Measurements from ENCODE around the gene STPG4.
"Not testable (repeated sequence)": the region's sequence is repeated elsewhere in the genome, so short reads cannot be mapped to it uniquely, and the experiment has no call there.

Gene STPG4, protein sequence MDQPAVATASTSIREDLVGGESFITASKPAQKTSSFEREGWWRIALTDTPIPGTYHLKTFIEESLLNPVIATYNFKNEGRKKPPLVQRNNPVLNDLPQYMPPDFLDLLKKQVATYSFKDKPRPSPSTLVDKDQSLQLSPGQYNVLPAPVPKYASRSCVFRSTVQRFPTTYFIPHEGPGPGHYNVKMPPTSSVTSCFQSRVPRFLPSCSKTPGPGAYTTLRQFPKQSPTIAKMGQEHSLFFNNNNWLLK

GRCh38 chr2:47155091-47155876 is at the start of gene STPG4:
STPG4 (minus strand) TSS chr2:47155308; CDS start chr2:47155251, 57 bp downstream.
- no peak for DNase-seq

DNA sequence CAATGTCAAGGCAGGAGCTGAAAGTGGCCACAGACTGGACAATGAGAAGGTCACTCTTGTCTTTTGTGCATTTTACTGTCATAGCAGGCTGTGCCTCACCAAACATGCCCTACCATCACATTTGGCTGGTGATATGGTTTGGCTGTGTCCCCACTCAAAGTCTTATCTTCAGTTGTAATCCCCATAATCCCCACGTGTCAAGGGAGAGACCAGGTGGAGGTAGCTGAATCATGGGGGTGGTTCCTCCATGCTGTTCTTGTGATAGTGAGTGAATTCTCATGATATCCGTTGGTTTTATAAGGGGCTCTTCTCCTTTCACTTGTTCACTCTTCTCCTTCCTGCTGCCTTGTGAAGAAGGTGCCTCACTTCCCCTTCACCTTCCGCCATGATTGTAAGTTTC is 49.6 kb upstream of the STPG4 start:
- DNase-seq, result no peak

- DNase-seq, result no peak
Observed at GRCh38 chr2:47203995-47204394, 48.9 kb upstream of the STPG4 start.

DNA sequence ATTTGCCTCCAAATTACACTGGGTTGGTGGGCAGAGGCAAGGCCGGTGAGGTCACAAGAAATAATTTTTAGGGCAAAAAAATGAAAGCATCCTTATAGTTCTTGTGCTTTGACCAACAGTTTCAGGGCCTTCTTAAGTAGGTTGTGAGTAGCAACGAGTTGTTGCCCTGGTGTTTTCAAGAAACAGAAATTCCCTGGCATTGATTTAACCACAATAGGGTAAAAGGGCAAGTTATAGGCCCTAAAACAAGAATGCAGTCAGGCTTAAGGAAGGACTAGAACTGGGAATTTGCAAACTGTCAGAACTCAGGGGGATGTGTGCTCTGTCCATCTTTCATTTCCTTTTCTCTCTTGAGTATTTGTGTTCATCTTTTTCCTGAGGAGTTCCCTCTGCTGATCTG is 46.1 kb upstream of the STPG4 start:
- DNase-seq, result no peak

DNA sequence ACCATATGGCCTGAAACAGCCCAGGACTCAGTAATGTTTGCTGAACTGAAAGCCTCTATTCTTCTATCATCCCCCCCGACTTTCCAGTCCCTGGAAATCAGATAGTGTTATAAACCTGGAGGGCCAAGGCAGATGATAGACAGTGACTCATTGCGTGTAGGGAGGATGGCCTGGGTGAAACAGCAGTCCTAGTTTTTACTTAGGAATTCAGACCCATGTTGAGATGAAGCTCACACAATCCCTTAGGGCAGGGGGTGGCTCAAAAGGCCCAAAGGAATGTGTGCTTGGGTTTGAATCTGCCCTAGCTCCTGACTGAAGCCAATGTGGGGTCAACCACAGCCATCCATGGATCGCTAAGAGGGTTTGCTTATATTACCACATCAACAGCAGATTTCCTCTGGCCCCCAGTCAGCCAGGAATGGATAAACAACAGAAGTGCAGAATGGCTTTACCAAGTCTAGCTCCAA is 43.9 kb upstream of the STPG4 start:
- DNase-seq, result no peak

- no peak for DNase-seq
Observed at GRCh38 chr2:47196499-47196898, 41.4 kb upstream of the STPG4 start.

DNA sequence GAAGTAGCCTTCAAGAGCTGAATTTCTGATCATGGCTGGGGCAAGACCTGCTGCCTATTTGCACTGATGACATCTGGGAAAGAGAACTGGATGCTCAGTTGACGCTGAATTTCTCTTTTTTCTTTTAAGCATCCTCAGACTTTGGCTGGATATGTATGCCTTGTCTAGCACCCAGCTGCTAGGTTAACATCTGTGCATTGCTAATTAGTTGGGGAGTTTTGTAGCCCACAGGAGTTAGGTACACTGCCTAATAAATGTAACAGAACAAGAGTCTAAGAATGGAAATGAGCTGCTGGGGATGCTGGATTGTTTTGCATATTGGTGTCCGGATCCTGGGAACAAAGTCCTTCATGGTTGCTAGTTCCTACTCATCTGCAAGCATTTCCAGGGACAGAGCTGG is 40.9 kb upstream of the STPG4 start:
- no peak for DNase-seq

- DNase-seq, result no peak
Observed at GRCh38 chr2:47195148-47195547, 40.0 kb upstream of the STPG4 start.

DNA sequence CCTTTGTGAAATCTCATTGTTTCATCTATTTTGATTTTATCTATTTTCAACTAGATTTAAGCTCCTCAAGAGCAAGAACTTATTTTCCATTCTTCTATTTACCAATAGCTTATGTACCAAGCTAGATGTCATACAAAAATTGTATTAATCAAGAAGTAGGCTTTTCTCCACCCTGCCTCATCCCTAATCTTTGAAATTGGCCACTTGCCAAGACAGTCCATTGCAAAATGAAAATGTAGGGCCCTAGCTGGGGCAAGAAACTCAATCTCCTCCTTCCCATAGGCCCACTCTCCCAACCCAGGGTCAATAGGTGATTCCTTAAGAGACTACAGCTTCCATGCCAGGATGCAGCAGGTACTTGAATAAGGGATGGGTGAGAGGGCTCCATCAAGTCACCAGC is 39.3 kb upstream of the STPG4 start:
- DNase-seq, result no peak

- DNase-seq, result no peak
Observed at GRCh38 chr2:47193607-47194006, 38.5 kb upstream of the STPG4 start.

- no peak for DNase-seq
Observed at GRCh38 chr2:47190188-47190881, 35.2 kb upstream of the STPG4 start.

GRCh38 chr2:47189635-47190034 is 34.5 kb upstream of the STPG4 start:
- no peak for DNase-seq

DNA sequence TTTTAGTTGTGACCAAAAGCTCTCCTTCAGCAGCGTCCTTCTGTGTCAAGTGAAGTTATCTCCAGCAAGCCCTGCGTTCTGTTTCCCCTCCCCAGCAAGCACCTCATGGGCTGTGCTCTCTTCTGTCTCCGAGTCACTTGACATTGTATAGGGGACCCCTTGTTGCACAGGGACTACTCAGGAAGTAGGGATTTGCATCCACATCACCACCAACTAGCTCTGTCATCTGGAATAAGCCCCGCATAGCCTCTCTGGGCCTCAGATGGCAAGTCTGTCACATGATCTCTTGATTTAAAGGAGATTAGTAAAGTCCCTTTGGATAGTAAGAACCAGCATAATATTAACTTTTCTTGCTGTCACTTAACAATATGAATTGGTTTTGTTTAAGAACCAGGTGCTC is 32.0 kb upstream of the STPG4 start:
- no peak for DNase-seq

- no peak for DNase-seq
Observed at GRCh38 chr2:47186351-47186750, 31.2 kb upstream of the STPG4 start.

DNA sequence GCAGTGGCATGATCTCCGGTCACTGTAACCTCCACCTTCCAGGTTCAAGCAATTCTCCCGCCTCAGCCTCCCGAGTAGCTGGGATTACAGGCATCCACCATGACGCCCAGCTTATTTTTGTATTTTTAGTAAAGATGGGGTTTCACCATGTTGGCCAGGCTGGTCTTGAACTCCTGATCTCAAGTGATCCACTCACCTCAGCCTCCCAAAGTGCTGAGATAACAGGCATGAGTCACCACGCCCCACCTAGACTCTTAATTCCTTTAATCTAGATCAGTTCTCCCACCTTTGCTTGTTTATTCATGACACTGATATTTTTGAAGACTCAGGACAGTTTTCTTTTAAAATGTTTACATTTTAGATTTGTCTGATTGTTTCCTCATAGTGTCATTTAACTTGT is 30.0 kb upstream of the STPG4 start:
- DNase-seq, result not testable (repeated sequence)

DNA sequence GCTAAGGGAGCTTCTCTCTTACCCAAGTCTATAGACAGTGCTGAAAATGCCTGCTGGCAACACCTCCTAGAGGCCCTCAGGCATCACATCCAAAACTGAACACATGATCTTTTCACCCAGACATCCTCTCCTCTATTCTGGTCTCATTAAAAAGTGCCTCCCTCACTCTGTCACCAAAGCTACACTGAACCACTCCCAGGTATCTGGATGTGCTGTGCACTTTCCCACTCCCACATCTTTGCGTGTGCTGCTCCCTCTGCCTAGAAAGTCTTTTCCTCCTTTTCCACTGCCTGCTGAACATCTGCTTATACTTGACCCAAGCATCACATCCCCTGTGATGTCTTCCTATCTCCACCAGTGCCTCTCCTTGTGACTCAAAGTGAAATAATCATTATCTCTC is 26.1 kb upstream of the STPG4 start:
- DNase-seq, result no peak

DNA sequence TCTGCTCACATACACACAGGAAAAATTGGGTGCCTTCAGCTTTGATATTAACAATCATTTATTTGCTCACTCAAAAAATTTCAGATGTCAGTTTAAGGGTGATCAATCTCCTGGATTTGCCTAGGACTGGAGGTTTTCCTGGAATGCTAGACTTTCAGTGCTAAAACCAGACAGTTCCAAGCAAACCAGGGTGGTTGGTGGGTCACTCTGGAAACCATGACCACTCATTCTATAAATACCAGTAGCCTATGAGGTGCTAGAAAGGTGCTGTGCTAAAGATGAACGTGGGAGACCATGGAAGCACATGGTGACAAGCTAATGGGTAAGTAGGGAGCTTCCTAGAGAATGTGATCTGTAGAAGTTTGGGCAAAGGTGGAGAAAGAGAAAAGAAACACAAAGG is 25.4 kb upstream of the STPG4 start:
- DNase-seq, result no peak

GRCh38 chr2:47179388-47179787 is 24.3 kb upstream of the STPG4 start:
- DNase-seq, result peak; percentile 53

DNA sequence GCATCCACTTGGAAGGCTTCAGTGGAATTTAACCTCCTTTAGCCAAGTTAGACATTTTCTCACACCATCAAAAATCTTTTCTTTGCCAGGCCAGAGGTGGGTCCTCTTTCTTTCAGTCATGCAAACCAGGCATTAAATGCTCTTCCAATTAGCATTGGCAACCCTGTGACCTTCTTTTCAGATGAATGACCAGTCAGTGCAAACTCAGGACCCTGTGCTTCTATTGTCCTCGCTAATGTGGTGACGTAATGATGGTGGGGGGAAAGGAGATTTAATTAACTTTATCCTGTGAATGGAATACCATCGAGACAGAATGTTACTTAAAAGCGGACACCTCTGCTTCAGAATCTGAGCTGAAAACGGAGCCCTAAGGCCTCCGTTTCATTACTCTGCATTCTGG is 23.2 kb upstream of the STPG4 start:
- no peak for DNase-seq

- DNase-seq, result no peak
Observed at GRCh38 chr2:47177043-47177565, 22.0 kb upstream of the STPG4 start.

DNA sequence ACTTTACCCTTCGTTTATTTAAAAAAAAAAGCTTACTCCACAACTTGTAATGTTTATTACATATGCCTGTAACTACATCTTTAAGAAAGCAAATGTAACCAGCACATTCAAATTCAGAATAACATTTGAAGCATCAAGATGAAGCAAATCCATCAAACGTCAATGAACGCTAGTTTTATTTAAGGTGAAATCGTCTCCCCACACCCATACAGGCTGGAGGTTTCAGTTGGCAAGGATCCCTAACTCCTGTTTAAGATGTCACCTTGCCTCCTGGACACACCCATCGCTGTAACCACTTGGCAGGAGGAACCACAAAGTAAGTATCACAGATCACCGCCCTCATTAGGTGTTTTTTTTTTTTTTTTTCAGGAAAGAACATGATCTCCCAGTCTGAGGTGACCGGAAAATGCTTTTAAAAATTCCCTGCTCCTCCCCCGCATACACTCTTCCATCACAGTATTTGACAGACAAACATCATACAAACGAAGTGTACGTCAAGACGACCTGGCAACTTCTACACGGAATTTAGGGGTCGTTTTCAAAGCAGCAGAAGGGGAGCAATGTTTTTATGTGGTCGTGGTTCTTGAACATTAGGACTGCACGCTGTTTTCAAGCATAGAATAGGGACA is 19.7 kb upstream of the STPG4 start:
- peak; percentile 70 for DNase-seq

DNA sequence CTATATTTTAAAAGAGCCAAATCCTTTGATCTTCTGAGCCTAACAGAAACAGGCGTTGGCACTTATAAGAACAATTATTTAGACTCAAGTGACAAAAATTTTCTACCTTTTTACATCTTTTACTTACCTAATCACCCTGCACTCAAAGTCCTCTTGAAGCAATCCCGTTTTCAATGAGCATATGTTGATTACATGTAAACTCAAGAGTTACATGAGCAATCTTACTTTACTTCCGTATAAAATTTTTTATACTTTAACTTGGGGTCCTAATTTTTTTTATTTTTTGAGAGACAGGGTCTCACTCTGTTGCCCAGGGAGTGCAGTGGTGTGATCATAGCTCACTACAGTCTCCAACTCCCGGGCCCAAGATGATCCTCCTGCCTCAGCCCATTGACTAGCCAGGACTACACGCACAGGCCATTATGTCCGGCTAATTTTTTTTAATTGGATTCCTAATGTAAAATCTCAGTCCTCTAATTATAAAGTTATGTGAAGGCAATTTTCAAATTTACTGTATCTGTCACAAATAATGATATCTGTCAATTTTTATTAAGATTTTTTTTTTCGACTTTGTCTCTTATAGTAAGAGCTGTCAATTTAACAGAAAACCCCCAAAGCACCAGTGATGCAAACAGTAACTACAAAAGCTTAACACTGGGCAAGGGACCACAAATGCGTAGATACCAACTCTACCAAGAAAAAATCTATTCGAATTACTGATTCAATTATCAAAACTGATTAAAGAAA is 19.1 kb upstream of the STPG4 start:
- DNase-seq, result no peak

Measured in hematopoietic multipotent progenitor cell treated with erythropoietin and hydrocortisone succinate and interleukin-3 and kit ligand, for 4 days (in vitro differentiated cells).